Measurements from ENCODE around the gene MEGF11. TPM values are rescaled to one million over a fixed set of nuclear protein-coding genes. Genes with fewer than 3 reads are reported as not detected.

The MEGF11 gene
- polyA plus RNA-seq, 1 of the 3 experiments (the other 2 are of a cell fraction): not detected

- peaks cover 17% of the 10 kb centered on the region for H3K27me3 ChIP-seq (ENCODE audit: insufficient read depth)
- WGBS (ENCODE audit: low lambda C conversion rate): 51% methylated on average over 13 of the region's 15 CpGs
- DNase-seq: no peak
Observed at GRCh38 chr15:66153549-66154415, 99.8 kb downstream of the MEGF11 start.

More at GRCh38 chr15:66153549-66154415, 99.8 kb downstream of the MEGF11 start:
- ChIA-PET CTCF (interaction anchor here (0.7 to 2.8 kb wide), 2 partner anchors 135 to 237 kb away, joined by 3 to 17 read pairs; no protein-coding TSS in a partner anchor), POLR2A (interaction anchor here (0.6 kb wide), 1 partner anchor 27 kb away, joined by 3 read pairs; no protein-coding TSS in a partner anchor)
- no peaks in the 10 kb centered on the region for H4K20me1 ChIP-seq (ENCODE audit: insufficient read depth)
- no peaks in the 10 kb centered on the region for H3K9me2 ChIP-seq
- H3K9me3 ChIP-seq: no peaks in the 10 kb centered on the region
- no peaks in the 10 kb centered on the region for H3K79me2 ChIP-seq (ENCODE audit: insufficient read depth)
- no peak overlapping the region for H3K4me2 ChIP-seq
- H3K9ac ChIP-seq: no peak overlapping the region
- peaks cover 0 to 24% of the 10 kb centered on the region in 2 experiments; a peak in 1 of 4 replicates for H3K4me1 ChIP-seq (ENCODE audit: control insufficient read depth in 1 of 2, insufficient read depth in 2 of 2, low read depth in 1 of 2, low read length in 1 of 2)
- no peaks in the 10 kb centered on the region for H3F3A ChIP-seq (replicated peaks; ENCODE audit: insufficient read depth)
- H3K36me3 ChIP-seq (replicated peaks in 1 of 2; ENCODE audit: control insufficient read depth in 1 of 2, insufficient read depth in 2 of 2, low read length in 1 of 2): no peaks in the 10 kb centered on the region
- H2AFZ ChIP-seq (ENCODE audit: low read depth): no peak overlapping the region
- no peak overlapping the region for H3K4me3 ChIP-seq (ENCODE audit: low read depth in 2 of 2, low read length in 1 of 2)
- TF ChIP-seq SMC3 (IDR thresholded peaks at IDR 0.05; ENCODE audit: low read depth, low read length): no peak
- TF ChIP-seq CHD2 (IDR thresholded peaks at IDR 0.05; ENCODE audit: low read length, partially characterized antibody): no peak
- TF ChIP-seq REST (IDR thresholded peaks at IDR 0.05; ENCODE audit: low read depth, low read length): no peak
- no peak for TF ChIP-seq USF1 (IDR thresholded peaks at IDR 0.05; ENCODE audit: borderline replicate concordance, low read depth)
- no peak for TF ChIP-seq JUND (IDR thresholded peaks at IDR 0.05)
- no peak for TF ChIP-seq EZH2phosphoT487 (IDR thresholded peaks at IDR 0.05; ENCODE audit: borderline replicate concordance, low read depth)
- TF ChIP-seq RAD21 (IDR thresholded peaks at IDR 0.05; ENCODE audit: low read length): no peak
- TF ChIP-seq GATA2 (CRISPR knock-in tag; IDR thresholded peaks at IDR 0.05): no peak
- TF ChIP-seq ZBTB33 (IDR thresholded peaks at IDR 0.05; ENCODE audit: borderline replicate concordance, low read depth): no peak
- no peak for TF ChIP-seq PBX3 (IDR thresholded peaks at IDR 0.05)
- no peak for TF ChIP-seq MXI1 (IDR thresholded peaks at IDR 0.05; ENCODE audit: low read depth, low read length)
- no peak for TF ChIP-seq FOXM1 (IDR thresholded peaks at IDR 0.05; ENCODE audit: low read depth)
- TF ChIP-seq RXRA (IDR thresholded peaks at IDR 0.05; ENCODE audit: borderline replicate concordance, low read depth): no peak
- no peak for TF ChIP-seq TAF1 (IDR thresholded peaks at IDR 0.05; ENCODE audit: borderline replicate concordance, low read depth, low read length)
- TF ChIP-seq CTCF (IDR thresholded peaks at IDR 0.05): no peak
- TF ChIP-seq RCOR1 (IDR thresholded peaks at IDR 0.05; ENCODE audit: low read length): no peak
- TF ChIP-seq YY1 (IDR thresholded peaks at IDR 0.05; ENCODE audit: low read depth): no peak
- no peak overlapping the region for H3K27ac ChIP-seq (ENCODE audit: low read depth in 2 of 2, low read length in 1 of 2)
